H9 (cell line): ENCODE data around the gene SPC24. TPM values are rescaled to one million over a fixed set of nuclear protein-coding genes. Genes with fewer than 3 reads are reported as not detected.

ENCODE experiments used
- DNase-seq: peaks from one replicate; pipeline ENCODE4 v3.0.0-alpha.2; 2017
- H2AFZ ChIP-seq: one replicate; pipeline ENCODE4 v1.6.1; 2013; ENCODE audit warnings: mild to moderate bottlenecking, low read length, control low read depth, moderate library complexity
- H2AK5ac ChIP-seq: 2 replicates; pipeline ENCODE4 v1.6.1; 2013; ENCODE audit warnings: low read length, control low read depth, mixed read lengths; ENCODE audit not compliant: insufficient read length
- H2BK120ac ChIP-seq: one replicate; pipeline ENCODE4 v1.6.1; 2013; ENCODE audit warnings: low read depth, mild to moderate bottlenecking, low read length, control low read depth, inconsistent platforms; ENCODE audit not compliant: poor library complexity, severe bottlenecking
- H2BK12ac ChIP-seq: 2 replicates; pipeline ENCODE4 v1.6.1; 2013; ENCODE audit warnings: low read length, control low read depth, mixed read lengths, low read depth; ENCODE audit not compliant: insufficient read length
- H2BK15ac ChIP-seq: 2 replicates; pipeline ENCODE4 v1.6.1; 2013; ENCODE audit warnings: low read depth, low read length, control low read depth
- H2BK20ac ChIP-seq: one replicate; pipeline ENCODE4 v1.6.1; 2013; ENCODE audit warnings: low read depth, mild to moderate bottlenecking, low read length, control low read depth, inconsistent platforms; ENCODE audit not compliant: poor library complexity, severe bottlenecking
- H2BK5ac ChIP-seq: 2 replicates; pipeline ENCODE4 v1.6.1; 2013; ENCODE audit warnings: low read length, control low read depth, mixed read lengths; ENCODE audit not compliant: insufficient read length
- H3K14ac ChIP-seq: 2 replicates; pipeline ENCODE4 v1.6.1; 2013; ENCODE audit warnings: low read length, control low read depth; ENCODE audit not compliant: insufficient read depth
- H3K18ac ChIP-seq: 2 replicates; pipeline ENCODE4 v1.6.1; 2013; ENCODE audit warnings: low read depth, mild to moderate bottlenecking, mixed read lengths, low read length, control low read depth; ENCODE audit not compliant: insufficient read length
- H3K23ac ChIP-seq: 2 replicates; pipeline ENCODE4 v1.6.1; 2013; ENCODE audit warnings: low read length, control low read depth, mixed read lengths, low read depth; ENCODE audit not compliant: insufficient read length
- H3K23me2 ChIP-seq: 2 replicates; pipeline ENCODE4 v1.6.1; 2013; ENCODE audit warnings: low read depth, mild to moderate bottlenecking, mixed read lengths, low read length, control low read depth; ENCODE audit not compliant: insufficient read length, poor library complexity, severe bottlenecking
- H3K27ac ChIP-seq: 2 replicates; pipeline ENCODE4 v1.5.1; 2013; ENCODE audit warnings: low read length, control low read depth, mixed read lengths, low read depth; ENCODE audit not compliant: insufficient read length
- H3K27me3 ChIP-seq: 2 replicates; pipeline ENCODE4 v1.6.1; 2013; ENCODE audit warnings: low read length, control low read depth, inconsistent platforms; ENCODE audit not compliant: insufficient read depth
- H3K4ac ChIP-seq: 2 replicates; pipeline ENCODE4 v1.6.1; 2013; ENCODE audit warnings: low read depth, mild to moderate bottlenecking, control low read depth, inconsistent platforms, low read length, moderate library complexity
- H3K4me1 ChIP-seq: 2 replicates; pipeline ENCODE4 v1.6.1; 2013; ENCODE audit warnings: low read length, control low read depth, inconsistent platforms; ENCODE audit not compliant: insufficient read depth
- H3K4me2 ChIP-seq: 2 replicates; pipeline ENCODE4 v1.6.1; 2013; ENCODE audit warnings: low read length, control low read depth, mixed read lengths; ENCODE audit not compliant: insufficient read length, insufficient read depth
- H3K56ac ChIP-seq: 2 replicates; pipeline ENCODE4 v1.6.1; 2013; ENCODE audit warnings: low read depth, mild to moderate bottlenecking, mixed read lengths, low read length, control low read depth; ENCODE audit not compliant: insufficient read length
- H3K79me1 ChIP-seq: 2 replicates; pipeline ENCODE4 v1.6.1; 2013; ENCODE audit warnings: low read depth, mild to moderate bottlenecking, moderate library complexity, low read length, control low read depth, inconsistent platforms; ENCODE audit not compliant: insufficient read depth, poor library complexity, severe bottlenecking
- H3K79me2 ChIP-seq: 2 replicates; pipeline ENCODE4 v1.6.1; 2013; ENCODE audit warnings: low read length, control low read depth, inconsistent platforms; ENCODE audit not compliant: insufficient read depth
- H3K9ac ChIP-seq: 2 replicates; pipeline ENCODE4 v1.6.1; 2013; ENCODE audit warnings: low read length, control low read depth, mixed read lengths; ENCODE audit not compliant: insufficient read length; ENCODE audit errors: extremely low read depth
- H3K9me3 ChIP-seq: one replicate; pipeline ENCODE4 v1.6.1; 2013; ENCODE audit warnings: low read depth, low read length, inconsistent platforms; ENCODE audit not compliant: control insufficient read depth
- H3T11ph ChIP-seq: one replicate; pipeline ENCODE4 v1.6.1; 2013; ENCODE audit warnings: mild to moderate bottlenecking, low read length, control low read depth, inconsistent platforms
- H4K20me1 ChIP-seq: one replicate; pipeline ENCODE4 v1.6.1; 2013; ENCODE audit not compliant: control insufficient read depth, insufficient read length, insufficient read depth
- H4K5ac ChIP-seq: 2 replicates; pipeline ENCODE4 v1.6.1; 2013; ENCODE audit warnings: low read depth, mild to moderate bottlenecking, mixed read lengths, low read length, control low read depth; ENCODE audit not compliant: insufficient read length
- H4K8ac ChIP-seq: replicated peaks from 2 replicates; pipeline ENCODE4 v1.6.1; 2013; ENCODE audit warnings: low read length, control low read depth, mixed read lengths, low read depth; ENCODE audit not compliant: insufficient read length
- H4K91ac ChIP-seq: 2 replicates; pipeline ENCODE4 v1.6.1; 2013; ENCODE audit warnings: low read depth, mild to moderate bottlenecking, moderate library complexity, mixed read lengths, low read length, control low read depth; ENCODE audit not compliant: insufficient read length
- H3K27ac Mint-ChIP-seq, 3 experiments: 2 replicates in 2 of 3; 3 replicates in 1 of 3; pipeline ENCODE4 v1.8.0; 2020 to 2021; ENCODE audit warnings: mixed read lengths in 3 of 3, mild to moderate bottlenecking in 1 of 3, moderate library complexity in 1 of 3
- H3K27me3 Mint-ChIP-seq: 2 replicates; pipeline ENCODE4 v1.8.0; 2021; ENCODE audit warnings: low read depth, mild to moderate bottlenecking, moderate library complexity, mixed read lengths
- H3K36me3 Mint-ChIP-seq, 3 experiments: 2 replicates in 2 of 3; 3 replicates in 1 of 3; pipeline ENCODE4 v1.8.0; 2020 to 2021; ENCODE audit warnings: low read depth in 3 of 3, mixed read lengths in 3 of 3; ENCODE audit not compliant: insufficient read depth in 1 of 3
- H3K4me1 Mint-ChIP-seq, 2 experiments: 2 replicates each; pipeline ENCODE4 v1.8.0; 2020; ENCODE audit warnings: mixed read lengths in 2 of 2
- H3K4me3 Mint-ChIP-seq, 2 experiments: 2 replicates in 1 of 2; 3 replicates in 1 of 2; pipeline ENCODE4 v1.8.0; 2020 to 2021; ENCODE audit warnings: mild to moderate bottlenecking in 2 of 2, mixed read lengths in 2 of 2, moderate library complexity in 1 of 2
- H3K9me3 Mint-ChIP-seq, 2 experiments: 2 replicates in 1 of 2; 3 replicates in 1 of 2; pipeline ENCODE4 v1.8.0; 2020; ENCODE audit warnings: mild to moderate bottlenecking in 2 of 2, mixed read lengths in 2 of 2, moderate library complexity in 1 of 2
- WGBS: extraction: QIAGEN DNeasy Blood & Tissue Kit; methylation state at CpG from one replicate; pipeline ENCODE4 v1.1.7; 2013; ENCODE audit warnings: missing lambda C conversion rate, low lambda C conversion rate, mixed read lengths; ENCODE audit not compliant: insufficient read length; ENCODE audit errors: extremely low coverage; 5-methylcytosine and 5-hydroxymethylcytosine counted together
- total RNA-seq: library from RNA; stranded (reverse); gene quantifications from 2 replicates; pipeline ENCODE4 v1.2.1, GENCODE V29; 2021
- TF ChIP-seq, protein P1 (sequence below): fragments of 200-600 bp; sonication (generic); conservative IDR thresholded peaks from 3 replicates; pipeline ENCODE4 v1.8.0; 2021; ENCODE audit warnings: antibody characterized with exemption, mild to moderate bottlenecking

The SPC24 gene
- total RNA-seq, 1 experiment from 2014 or later = 51.5 TPM

DNA sequence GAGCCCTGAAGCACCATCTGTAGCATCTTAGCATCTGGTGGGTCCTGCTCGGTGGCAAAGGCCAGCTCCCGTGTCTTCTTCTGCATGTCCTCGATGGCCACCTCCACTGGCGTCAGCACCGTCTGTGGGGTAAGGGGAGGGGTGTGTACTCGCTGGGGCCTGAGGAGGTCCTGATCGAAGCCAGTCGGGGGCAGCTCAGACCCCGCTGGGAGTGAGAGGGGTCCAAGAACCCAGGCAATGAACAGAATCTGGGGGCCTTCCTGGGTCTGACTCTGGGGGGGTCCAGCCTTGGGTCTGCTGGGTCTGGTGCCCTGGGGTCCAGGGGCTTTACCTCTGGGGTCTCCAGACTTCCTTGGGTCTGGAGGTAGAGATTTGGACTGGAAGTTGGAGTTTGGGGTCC is 45.3 kb upstream of the SPC24 start:
- Mint-ChIP-seq H3K36me3 (peaks cover 0 to 25% (median 10%) of the 10 kb centered on the region in 3 experiments; a peak in 5 of 7 replicates), H3K4me1 (peaks cover 6 to 16% of the 10 kb centered on the region in 2 experiments), H3K27ac (no peak overlapping the region), H3K27me3 (peaks cover 2% of the 10 kb centered on the region; the same call in 1 of the 2 replicates), H3K4me3 (no peak overlapping the region), H3K9me3 (no peaks in the 10 kb centered on the region)
- Histone ChIP-seq H3K4ac (no peak overlapping the region), H3K23ac (no peak overlapping the region), H4K20me1 (no peaks in the 10 kb centered on the region), H3K79me2 (no peaks in the 10 kb centered on the region), H2AFZ (no peak overlapping the region), H2BK120ac (no peak overlapping the region), H3K56ac (no peak overlapping the region), H2AK5ac (no peak overlapping the region), H2BK20ac (no peak overlapping the region), H4K5ac (no peak overlapping the region), H3K4me2 (no peak overlapping the region), H3K23me2 (peaks cover 4% of the 10 kb centered on the region), H2BK5ac (no peak overlapping the region), H4K8ac (no peak overlapping the region), H3K18ac (no peak overlapping the region), H3K9me3 (no peaks in the 10 kb centered on the region), H3T11ph (no peak overlapping the region), H3K27ac (no peak overlapping the region), H3K27me3 (no peaks in the 10 kb centered on the region), H3K79me1 (no peaks in the 10 kb centered on the region), H2BK12ac (no peak overlapping the region), H2BK15ac (no peak overlapping the region), H3K14ac (no peak overlapping the region), H4K91ac (no peak overlapping the region), H3K9ac (no peak overlapping the region), H3K4me1 (no peaks in the 10 kb centered on the region)
- WGBS = no CpG with 5 or more reads among the region's 9 CpGs
- TF ChIP-seq, protein P1, sequence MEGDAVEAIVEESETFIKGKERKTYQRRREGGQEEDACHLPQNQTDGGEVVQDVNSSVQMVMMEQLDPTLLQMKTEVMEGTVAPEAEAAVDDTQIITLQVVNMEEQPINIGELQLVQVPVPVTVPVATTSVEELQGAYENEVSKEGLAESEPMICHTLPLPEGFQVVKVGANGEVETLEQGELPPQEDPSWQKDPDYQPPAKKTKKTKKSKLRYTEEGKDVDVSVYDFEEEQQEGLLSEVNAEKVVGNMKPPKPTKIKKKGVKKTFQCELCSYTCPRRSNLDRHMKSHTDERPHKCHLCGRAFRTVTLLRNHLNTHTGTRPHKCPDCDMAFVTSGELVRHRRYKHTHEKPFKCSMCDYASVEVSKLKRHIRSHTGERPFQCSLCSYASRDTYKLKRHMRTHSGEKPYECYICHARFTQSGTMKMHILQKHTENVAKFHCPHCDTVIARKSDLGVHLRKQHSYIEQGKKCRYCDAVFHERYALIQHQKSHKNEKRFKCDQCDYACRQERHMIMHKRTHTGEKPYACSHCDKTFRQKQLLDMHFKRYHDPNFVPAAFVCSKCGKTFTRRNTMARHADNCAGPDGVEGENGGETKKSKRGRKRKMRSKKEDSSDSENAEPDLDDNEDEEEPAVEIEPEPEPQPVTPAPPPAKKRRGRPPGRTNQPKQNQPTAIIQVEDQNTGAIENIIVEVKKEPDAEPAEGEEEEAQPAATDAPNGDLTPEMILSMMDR = no peak
- no peak for DNase-seq
